Activated T-cell treated with anti-CD3 and anti-CD28 coated beads, Interleukin-2, amount 50 U/mL, for 24 hours (primary cell): Measurements from ENCODE around the gene PXYLP1.

Experiments used
- DNase-seq: peaks from one replicate; pipeline ENCODE4 v3.0.0-alpha.2; 2020
- H3K27ac Mint-ChIP-seq: 2 replicates; pipeline ENCODE4 v1.8.0; 2020; ENCODE audit warnings: mild to moderate bottlenecking, mixed read lengths
- H3K27me3 Mint-ChIP-seq: 2 replicates; pipeline ENCODE4 v1.8.0; 2020; ENCODE audit warnings: mixed read lengths
- H3K36me3 Mint-ChIP-seq: 2 replicates; pipeline ENCODE4 v1.8.0; 2020; ENCODE audit warnings: low read depth, mixed read lengths
- H3K4me1 Mint-ChIP-seq: 2 replicates; pipeline ENCODE4 v1.8.0; 2020; ENCODE audit warnings: low read depth, mixed read lengths
- H3K4me3 Mint-ChIP-seq: 2 replicates; pipeline ENCODE4 v1.8.0; 2020; ENCODE audit warnings: mild to moderate bottlenecking, moderate library complexity, mixed read lengths
- H3K9me3 Mint-ChIP-seq: 2 replicates; pipeline ENCODE4 v1.8.0; 2020; ENCODE audit warnings: mixed read lengths

Gene PXYLP1

GRCh38 chr3:141217389-141217788, 14.2 kb upstream of the PXYLP1 start:
- Mint-ChIP-seq H3K36me3 (no peaks in the 10 kb centered on the region), H3K27ac (no peak overlapping the region), H3K27me3 (peaks cover 3% of the 10 kb centered on the region), H3K9me3 (no peaks in the 10 kb centered on the region), H3K4me1 (no peaks in the 10 kb centered on the region), H3K4me3 (no peak overlapping the region)
- no peak for DNase-seq

DNA sequence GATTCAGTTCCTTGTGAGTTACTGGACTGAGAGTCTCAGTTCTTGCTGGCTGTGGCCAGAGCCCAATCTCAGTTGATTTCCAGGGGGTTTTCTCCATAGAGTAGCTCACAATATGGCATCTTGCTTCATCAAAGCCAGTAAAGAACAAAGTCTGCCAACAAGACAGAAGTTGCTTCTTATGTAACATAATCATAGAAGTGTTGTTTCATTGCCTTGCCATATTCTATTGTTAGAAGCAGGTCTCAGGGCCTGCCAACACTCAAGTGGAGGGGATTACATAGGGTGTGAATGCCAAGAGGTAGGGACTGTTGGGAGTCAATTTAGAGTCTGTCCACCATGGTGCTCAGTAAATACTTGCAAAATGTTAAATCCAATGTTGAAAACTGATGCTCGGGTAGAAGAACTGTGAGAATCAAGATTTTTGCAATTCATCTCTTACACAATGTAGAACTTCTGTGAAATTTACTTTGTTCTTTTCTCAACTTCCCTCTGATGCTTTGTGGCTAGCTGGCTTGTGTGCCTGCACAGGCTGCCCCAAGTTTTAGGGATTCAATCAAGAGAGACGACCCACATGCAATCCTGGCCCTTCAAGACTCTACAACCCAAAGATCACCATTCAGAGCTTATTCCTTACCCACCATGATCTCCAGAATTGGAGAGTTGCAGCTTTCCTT, 13.3 kb upstream of the PXYLP1 start:
- Mint-ChIP-seq H3K27ac (no peak overlapping the region), H3K4me3 (no peak overlapping the region), H3K36me3 (no peaks in the 10 kb centered on the region), H3K4me1 (no peaks in the 10 kb centered on the region), H3K27me3 (peaks cover 3% of the 10 kb centered on the region), H3K9me3 (no peaks in the 10 kb centered on the region)
- DNase-seq = no peak

DNA sequence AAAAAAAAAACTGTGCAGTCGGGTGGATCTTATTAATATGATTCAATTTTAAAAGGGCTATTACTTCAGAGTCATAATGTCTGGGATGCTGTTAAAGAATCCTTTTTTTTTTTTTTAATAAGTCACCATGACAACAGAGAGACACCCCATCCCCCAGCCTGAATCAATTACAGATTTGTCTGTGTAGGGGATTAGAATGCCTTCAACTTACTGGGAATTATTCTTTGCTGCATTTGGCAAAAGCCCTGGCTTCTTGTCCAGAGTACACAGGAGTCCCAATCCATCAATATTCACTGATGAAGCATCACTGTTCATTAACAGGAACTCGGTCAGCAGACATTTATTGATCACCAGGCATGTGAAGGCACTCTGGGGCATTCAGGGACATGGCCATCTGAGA, 12.7 kb upstream of the PXYLP1 start:
- H3K27me3 Mint-ChIP-seq = peaks cover 3% of the 10 kb centered on the region
- no peak for DNase-seq
- no peaks in the 10 kb centered on the region for H3K36me3 Mint-ChIP-seq
- H3K27ac Mint-ChIP-seq = no peak overlapping the region
- no peaks in the 10 kb centered on the region for H3K4me1 Mint-ChIP-seq
- no peaks in the 10 kb centered on the region for H3K9me3 Mint-ChIP-seq
- H3K4me3 Mint-ChIP-seq = no peak overlapping the region

DNA sequence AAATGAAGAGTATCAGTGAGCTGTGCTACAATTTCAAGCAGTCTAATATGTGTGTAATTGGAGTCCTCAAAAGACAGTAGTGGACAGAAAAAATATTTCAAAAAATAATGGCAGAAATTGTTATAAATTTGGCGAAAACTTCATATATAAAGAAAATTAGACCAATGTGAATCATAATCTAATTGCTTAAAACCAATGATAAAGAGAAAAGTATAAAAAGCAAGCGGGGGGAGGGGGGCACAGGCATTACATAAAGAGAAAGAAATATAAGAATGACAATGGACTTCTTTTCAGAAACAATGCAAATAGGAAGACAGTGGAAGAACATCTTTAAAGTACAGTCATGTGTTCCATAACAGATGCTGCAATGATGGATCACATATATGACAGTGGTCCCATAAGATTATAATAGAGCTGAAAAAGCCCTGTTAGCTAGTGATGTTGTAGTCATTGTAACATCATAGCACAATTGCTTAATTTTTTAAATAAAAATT, 7.9 kb upstream of the PXYLP1 start:
- no peaks in the 10 kb centered on the region for H3K4me1 Mint-ChIP-seq
- DNase-seq = no peak
- H3K4me3 Mint-ChIP-seq = no peak overlapping the region
- H3K36me3 Mint-ChIP-seq = no peaks in the 10 kb centered on the region
- no peaks in the 10 kb centered on the region for H3K27me3 Mint-ChIP-seq
- H3K27ac Mint-ChIP-seq = no peak overlapping the region
- no peaks in the 10 kb centered on the region for H3K9me3 Mint-ChIP-seq

DNA sequence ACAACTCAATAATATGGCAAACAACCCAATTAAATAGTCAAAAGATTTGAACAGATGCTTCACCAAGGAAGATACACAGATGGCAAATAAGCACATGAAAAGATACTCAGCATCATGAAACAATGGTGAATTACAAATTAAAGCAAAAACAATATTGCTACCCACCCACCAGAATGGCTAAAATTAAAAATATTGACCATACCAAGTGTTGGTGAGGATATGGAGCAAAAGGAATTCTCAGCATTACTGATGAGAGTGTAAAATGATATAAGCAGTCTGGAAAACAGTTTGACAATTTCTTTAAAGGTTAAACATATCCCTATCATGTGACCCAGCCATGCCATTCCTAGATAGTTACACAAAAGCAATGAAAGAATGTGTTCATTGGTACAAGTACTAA, 5.7 kb upstream of the PXYLP1 start:
- Mint-ChIP-seq H3K36me3 (peaks cover 2% of the 10 kb centered on the region), H3K27ac (no peak overlapping the region), H3K4me3 (no peak overlapping the region), H3K9me3 (no peaks in the 10 kb centered on the region), H3K27me3 (no peaks in the 10 kb centered on the region), H3K4me1 (peaks cover 11% of the 10 kb centered on the region)
- no peak for DNase-seq

GRCh38 chr3:141227216-141227615, 4.4 kb upstream of the PXYLP1 start:
- Mint-ChIP-seq H3K27me3 (no peaks in the 10 kb centered on the region), H3K36me3 (peaks cover 3% of the 10 kb centered on the region), H3K4me1 (peaks cover 12% of the 10 kb centered on the region), H3K4me3 (no peak overlapping the region), H3K9me3 (no peaks in the 10 kb centered on the region), H3K27ac (no peak overlapping the region)
- no peak for DNase-seq

- DNase-seq = no peak
- Mint-ChIP-seq H3K4me1 (peaks cover 16% of the 10 kb centered on the region), H3K36me3 (peaks cover 3% of the 10 kb centered on the region), H3K27me3 (no peaks in the 10 kb centered on the region), H3K4me3 (no peak overlapping the region), H3K9me3 (no peaks in the 10 kb centered on the region), H3K27ac (no peak overlapping the region)
These were observed 3.9 kb upstream of the PXYLP1 start for GRCh38 chr3:141227752-141228151.

DNA sequence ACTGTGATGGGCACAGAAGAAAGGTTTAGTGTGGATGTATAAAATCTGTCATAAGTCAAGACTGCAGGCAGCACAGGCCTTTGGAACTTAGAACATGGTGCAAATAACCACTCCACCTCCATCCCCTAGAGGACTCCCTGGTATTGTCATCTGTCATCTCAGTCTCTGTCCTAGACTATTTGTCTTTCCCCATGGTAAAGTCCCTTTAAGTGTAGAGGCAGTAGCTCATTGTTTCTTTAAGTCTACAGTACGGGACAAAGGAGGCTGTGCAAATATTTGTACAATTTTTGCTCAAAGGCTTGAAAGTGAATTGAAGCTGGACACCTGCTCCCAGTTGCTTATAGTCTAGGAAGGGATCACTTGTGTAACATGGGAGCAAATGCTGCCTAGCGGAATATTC, 3.2 kb upstream of the PXYLP1 start:
- Mint-ChIP-seq H3K36me3 (peaks cover 3% of the 10 kb centered on the region), H3K27ac (no peak overlapping the region), H3K4me1 (peaks cover 20% of the 10 kb centered on the region), H3K27me3 (no peaks in the 10 kb centered on the region), H3K9me3 (no peaks in the 10 kb centered on the region), H3K4me3 (no peak overlapping the region)
- DNase-seq = no peak

DNA sequence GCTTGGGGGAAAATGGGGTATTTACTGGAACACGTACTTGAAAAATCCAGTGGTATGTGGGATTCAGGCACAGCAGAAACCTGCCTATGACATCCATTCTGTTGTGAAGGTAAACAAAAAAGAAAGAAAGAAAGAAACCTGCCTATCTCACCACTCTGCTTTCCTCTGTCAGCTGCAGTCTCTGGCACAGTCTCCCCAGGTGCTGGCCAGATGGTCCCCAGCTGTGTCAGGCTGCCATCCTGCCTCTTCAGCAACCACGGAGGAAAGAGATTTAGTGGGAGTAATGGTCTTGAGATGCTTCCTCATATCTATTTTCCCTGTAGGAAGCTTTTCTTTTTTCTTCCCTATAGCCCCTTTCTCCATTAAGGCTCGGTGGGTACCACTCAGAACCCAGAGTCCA, 2.5 kb upstream of the PXYLP1 start:
- Mint-ChIP-seq H3K36me3 (peaks cover 3% of the 10 kb centered on the region), H3K4me3 (no peak overlapping the region), H3K27me3 (no peaks in the 10 kb centered on the region), H3K9me3 (no peaks in the 10 kb centered on the region), H3K4me1 (peaks cover 25% of the 10 kb centered on the region), H3K27ac (no peak overlapping the region)
- DNase-seq = no peak

- Mint-ChIP-seq H3K4me3 (peak overlapping the region; percentile 90), H3K27me3 (no peaks in the 10 kb centered on the region), H3K4me1 (peaks cover 34% of the 10 kb centered on the region), H3K36me3 (peaks cover 9% of the 10 kb centered on the region), H3K27ac (peak overlapping the region; percentile 97), H3K9me3 (no peaks in the 10 kb centered on the region)
- no peak for DNase-seq
These were observed 1.3 kb upstream of the PXYLP1 start for GRCh38 chr3:141230293-141230692.

- Mint-ChIP-seq H3K4me1 (peaks cover 49% of the 10 kb centered on the region), H3K9me3 (no peaks in the 10 kb centered on the region), H3K27me3 (no peaks in the 10 kb centered on the region), H3K4me3 (peak overlapping the region; percentile 81), H3K36me3 (peaks cover 22% of the 10 kb centered on the region), H3K27ac (peak overlapping the region; percentile 75)
- DNase-seq = peak; percentile 65
These were observed 563 bp downstream of the PXYLP1 start for GRCh38 chr3:141231952-141232823.

GRCh38 chr3:141233457-141234161, 2.0 kb downstream of the PXYLP1 start:
- Mint-ChIP-seq H3K4me3 (peak overlapping the region; percentile 81), H3K9me3 (no peaks in the 10 kb centered on the region), H3K27me3 (no peaks in the 10 kb centered on the region), H3K4me1 (peaks cover 63% of the 10 kb centered on the region), H3K27ac (no peak overlapping the region), H3K36me3 (peaks cover 30% of the 10 kb centered on the region)
- DNase-seq = no peak

GRCh38 chr3:141234283-141234682, 2.7 kb downstream of the PXYLP1 start:
- H3K4me1 Mint-ChIP-seq = peaks cover 70% of the 10 kb centered on the region

GRCh38 chr3:141235661-141236171, 4.1 kb downstream of the PXYLP1 start:
- no peaks in the 10 kb centered on the region for H3K9me3 Mint-ChIP-seq
- no peaks in the 10 kb centered on the region for H3K27me3 Mint-ChIP-seq
- no peak for DNase-seq
- H3K36me3 Mint-ChIP-seq = peaks cover 33% of the 10 kb centered on the region
- H3K4me1 Mint-ChIP-seq = peaks cover 75% of the 10 kb centered on the region
- H3K27ac Mint-ChIP-seq = no peak overlapping the region
- H3K4me3 Mint-ChIP-seq = no peak overlapping the region

More at GRCh38 chr3:141234283-141234682, 2.7 kb downstream of the PXYLP1 start:
- DNase-seq = no peak
- no peaks in the 10 kb centered on the region for H3K9me3 Mint-ChIP-seq
- H3K4me3 Mint-ChIP-seq = no peak overlapping the region
- H3K36me3 Mint-ChIP-seq = peaks cover 33% of the 10 kb centered on the region
- no peaks in the 10 kb centered on the region for H3K27me3 Mint-ChIP-seq
- H3K27ac Mint-ChIP-seq = no peak overlapping the region
